MCF 10A (cell line): ENCODE results near the gene RHOT2. TPM values are rescaled to one million over a fixed set of nuclear protein-coding genes. Genes with fewer than 3 reads are reported as not detected.

Experiments used
- BruUV-seq: library from RNA; stranded (reverse); fragments of 400-500 nt; replicated peaks from 2 replicates; lab custom pipeline; 2021; lab: Mats Ljungman, UMichigan
- CTCF ChIA-PET: fragments of 300-600 bp; sonication (Branson Sonifier 250); formaldehyde crosslinking; extraction: SDS; loops from one replicate; lab custom pipeline; 2021; ENCODE audit warnings: antibody characterized with exemption, inconsistent platforms; lab: Yijun Ruan, JAX
- POLR2A ChIA-PET: fragments of 300-600, 350-650 bp; sonication (Branson Sonifier 250); formaldehyde crosslinking; extraction: SDS; loops from one replicate; lab custom pipeline; 2020; ENCODE audit warnings: antibody characterized with exemption, inconsistent platforms; lab: Yijun Ruan, JAX
- DNase-seq: peaks from one replicate; pipeline ENCODE4 v3.0.0-alpha.2; 2018; ENCODE audit not compliant: unreplicated experiment
- H3K27ac Mint-ChIP-seq: one replicate; pipeline ENCODE4 v1.8.0; 2022; ENCODE audit warnings: mild to moderate bottlenecking, low read depth, mixed read lengths; ENCODE audit not compliant: unreplicated experiment
- H3K27me3 Mint-ChIP-seq: one replicate; pipeline ENCODE4 v1.8.0; 2022; ENCODE audit warnings: mixed read lengths; ENCODE audit not compliant: insufficient read depth, unreplicated experiment
- H3K36me3 Mint-ChIP-seq: one replicate; pipeline ENCODE4 v1.8.0; 2022; ENCODE audit warnings: mild to moderate bottlenecking, moderate library complexity, mixed read lengths; ENCODE audit not compliant: insufficient read depth, unreplicated experiment
- H3K4me1 Mint-ChIP-seq: one replicate; pipeline ENCODE4 v1.8.0; 2022; ENCODE audit warnings: mixed read lengths; ENCODE audit not compliant: insufficient read depth, unreplicated experiment
- H3K4me3 Mint-ChIP-seq: one replicate; pipeline ENCODE4 v1.8.0; 2022; ENCODE audit warnings: mild to moderate bottlenecking, moderate library complexity, mixed read lengths; ENCODE audit not compliant: unreplicated experiment
- H3K9me3 Mint-ChIP-seq: one replicate; pipeline ENCODE4 v1.8.0; 2022; ENCODE audit warnings: mixed read lengths; ENCODE audit not compliant: unreplicated experiment
- intact Hi-C: fragments of 100-400 bp; cut with micrococcal nuclease; formaldehyde crosslinking; loops from 2 replicates; pipeline ENCODE4 v1.14.1; 2022
- total RNA-seq: library from RNA; stranded (reverse); gene quantifications from 2 replicates; pipeline ENCODE4 v1.2.3, GENCODE V29; 2022
- TF ChIP-seq, protein P1 (sequence below): fragments of 200-600 bp; IDR thresholded peaks from one replicate; pipeline ENCODE4 v1.8.0; 2022; ENCODE audit warnings: antibody characterized with exemption, mild to moderate bottlenecking; ENCODE audit not compliant: unreplicated experiment

RHOT2 gene
- total RNA-seq, 1 experiment from 2014 or later = 118 TPM

DNA sequence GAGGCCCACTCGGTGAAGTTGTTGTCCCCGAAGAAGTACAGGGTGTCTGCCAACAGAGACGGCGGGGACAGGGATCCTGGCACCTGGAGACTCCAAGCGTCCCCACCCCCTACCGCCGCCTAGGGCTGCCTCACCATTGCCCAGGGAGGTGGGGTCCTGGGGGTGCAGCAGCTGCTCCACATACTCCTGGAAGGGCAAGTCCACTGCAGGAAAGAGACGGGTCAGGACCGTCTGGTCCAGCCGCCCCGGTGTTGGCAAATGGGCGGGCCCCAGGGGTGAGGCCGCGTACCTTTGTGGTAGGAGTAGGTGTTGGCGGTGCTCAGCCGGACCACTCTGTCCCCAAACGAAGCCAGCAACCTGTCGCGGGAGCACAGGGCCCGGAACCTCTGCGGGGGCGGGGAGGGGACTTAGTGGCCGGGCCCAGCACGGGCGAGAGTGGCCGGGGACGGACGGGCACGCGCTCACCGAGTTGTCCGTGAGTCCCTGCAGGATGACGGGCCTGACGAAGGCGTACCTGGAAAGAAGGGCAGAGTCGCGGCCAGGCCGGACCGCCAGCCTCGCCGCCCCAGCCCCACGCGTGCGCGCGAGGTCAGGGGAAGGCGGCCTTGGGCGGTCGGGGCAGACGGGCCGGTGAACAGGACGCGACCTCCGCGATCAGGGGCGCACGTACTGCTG lies 15.6 kb downstream of the RHOT2 start:
- CTCF ChIA-PET = interaction anchor here (0.6 kb wide), 1 partner anchor 31 kb away, joined by 3 read pairs; no protein-coding TSS in a partner anchor
- peak overlapping the region; percentile 76 for H3K4me3 Mint-ChIP-seq
- DNase-seq = peak; percentile 36

DNA sequence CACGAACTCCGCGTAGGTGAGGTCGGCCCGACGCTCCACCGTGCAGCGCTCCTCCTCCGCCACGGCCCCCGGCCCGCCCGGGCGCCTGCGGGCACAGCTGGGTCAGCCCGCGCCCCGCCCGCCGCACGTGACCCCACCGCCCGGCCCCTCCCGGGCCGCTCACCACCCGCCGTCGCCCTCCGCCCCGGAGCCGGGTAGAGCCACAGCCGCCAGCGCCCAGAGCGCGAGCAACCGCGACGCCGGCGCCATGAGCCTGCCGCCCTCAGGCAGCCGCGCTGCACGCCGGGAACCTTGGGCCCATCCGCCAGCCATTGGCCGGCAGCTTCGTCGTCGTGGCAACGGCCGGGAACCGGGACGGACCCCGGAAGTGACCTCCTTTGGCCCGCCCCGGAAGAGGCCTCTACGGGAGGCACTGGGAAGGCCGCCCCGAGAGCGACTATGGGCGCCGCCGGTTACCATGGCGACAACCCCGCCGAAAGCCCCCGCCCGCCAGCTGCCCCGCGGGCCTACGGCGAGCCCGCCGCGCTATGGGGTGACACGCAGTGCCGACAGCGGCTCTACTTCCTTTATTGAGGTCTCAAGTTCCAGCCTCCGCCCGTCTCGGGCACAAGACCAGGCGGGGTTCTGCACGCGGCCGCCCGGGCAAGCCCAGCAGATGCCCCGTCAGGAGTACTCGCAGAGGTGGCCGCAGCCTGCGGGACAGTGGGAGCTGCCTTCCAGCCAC lies 16.3 kb downstream of the RHOT2 start, which contains the start of gene JMJD8:
Gene JMJD8, minus strand, starts transcription at position 264 of the 724 bp plus-strand sequence. Its CDS starts 15 bp downstream, at position 249.
- Mint-ChIP-seq H3K4me1 (peaks cover 6% of the 10 kb centered on the region), H3K36me3 (peaks cover 62% of the 10 kb centered on the region), H3K9me3 (no peaks in the 10 kb centered on the region), H3K4me3 (peak within 1 kb of the TSS; percentile 76), H3K27ac (peak within 1 kb of the TSS; percentile 61), H3K27me3 (no peaks in the 10 kb centered on the region)
- peak; percentile 95 for DNase-seq
- POLR2A ChIA-PET = interaction anchor here (0.6 to 2.9 kb wide), 20 partner anchors 9 to 104 kb away, joined by 3 to 16 read pairs (median 3); partner anchors contain the start of genes ANTKMT, CHTF18, METTL26 and RHBDL1
- CTCF ChIA-PET = interaction anchor here (0.8 kb wide), 1 partner anchor 31 kb away, joined by 3 read pairs; the partner anchor contains the start of gene METRN
- intact Hi-C loops = no loop called here
- TF ChIP-seq, protein P1, sequence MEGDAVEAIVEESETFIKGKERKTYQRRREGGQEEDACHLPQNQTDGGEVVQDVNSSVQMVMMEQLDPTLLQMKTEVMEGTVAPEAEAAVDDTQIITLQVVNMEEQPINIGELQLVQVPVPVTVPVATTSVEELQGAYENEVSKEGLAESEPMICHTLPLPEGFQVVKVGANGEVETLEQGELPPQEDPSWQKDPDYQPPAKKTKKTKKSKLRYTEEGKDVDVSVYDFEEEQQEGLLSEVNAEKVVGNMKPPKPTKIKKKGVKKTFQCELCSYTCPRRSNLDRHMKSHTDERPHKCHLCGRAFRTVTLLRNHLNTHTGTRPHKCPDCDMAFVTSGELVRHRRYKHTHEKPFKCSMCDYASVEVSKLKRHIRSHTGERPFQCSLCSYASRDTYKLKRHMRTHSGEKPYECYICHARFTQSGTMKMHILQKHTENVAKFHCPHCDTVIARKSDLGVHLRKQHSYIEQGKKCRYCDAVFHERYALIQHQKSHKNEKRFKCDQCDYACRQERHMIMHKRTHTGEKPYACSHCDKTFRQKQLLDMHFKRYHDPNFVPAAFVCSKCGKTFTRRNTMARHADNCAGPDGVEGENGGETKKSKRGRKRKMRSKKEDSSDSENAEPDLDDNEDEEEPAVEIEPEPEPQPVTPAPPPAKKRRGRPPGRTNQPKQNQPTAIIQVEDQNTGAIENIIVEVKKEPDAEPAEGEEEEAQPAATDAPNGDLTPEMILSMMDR = no peak
- no TSS peak for BruUV-seq

More for the DNA sequence above, 15.6 kb downstream of the RHOT2 start:
- peaks cover 6% of the 10 kb centered on the region for H3K4me1 Mint-ChIP-seq
- POLR2A ChIA-PET = interaction anchor here (0.7 to 2.9 kb wide), 22 partner anchors 8 to 105 kb away, joined by 3 to 16 read pairs (median 4); partner anchors contain the start of genes ANTKMT, CHTF18, METTL26 and RHBDL1
- no peaks in the 10 kb centered on the region for H3K9me3 Mint-ChIP-seq
- peak overlapping the region; percentile 61 for H3K27ac Mint-ChIP-seq
- TF ChIP-seq, protein P1 = no peak
- intact Hi-C loops = no loop called here
- H3K27me3 Mint-ChIP-seq = no peaks in the 10 kb centered on the region
- H3K36me3 Mint-ChIP-seq = peaks cover 61% of the 10 kb centered on the region
- BruUV-seq = no TSS peak

DNA sequence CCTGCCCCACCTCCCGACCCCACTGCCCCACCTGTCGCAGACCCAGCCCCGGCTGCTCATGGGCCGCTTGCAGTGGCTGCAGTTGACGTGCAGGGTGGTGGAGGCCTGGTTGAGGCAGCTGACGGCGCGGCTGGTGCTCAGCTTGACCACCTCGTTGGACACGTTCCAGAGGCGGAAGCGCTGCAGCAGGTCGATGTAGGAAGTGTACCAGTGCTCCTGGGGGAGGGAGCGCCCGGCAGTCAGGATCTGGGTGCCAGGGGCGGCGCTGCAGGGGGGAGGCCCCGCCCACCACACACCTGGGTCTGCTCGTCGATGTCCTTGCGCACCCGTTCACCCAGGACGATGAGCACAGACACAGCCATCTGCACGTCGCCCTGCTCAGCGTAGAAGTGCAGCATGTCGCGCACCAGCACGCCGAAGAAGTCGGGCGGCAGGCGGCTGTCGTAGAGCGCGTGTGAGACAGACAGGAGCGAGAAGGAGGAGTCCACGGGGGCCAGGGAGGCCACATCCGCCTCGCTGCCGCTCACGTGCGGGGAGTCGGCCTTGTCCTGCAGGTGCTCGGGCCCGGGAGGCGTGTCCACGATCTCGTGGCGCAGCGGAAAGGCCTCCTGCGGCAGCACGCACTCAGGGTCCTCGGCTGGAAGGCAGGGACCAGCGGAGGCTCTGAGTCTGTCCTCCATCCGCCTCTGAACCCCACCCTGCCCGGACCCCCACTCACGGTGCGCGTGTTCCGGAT lies 17.2 kb downstream of the RHOT2 start:
- ChIA-PET POLR2A (interaction anchor here (0.6 to 2.9 kb wide), 11 partner anchors 8 to 92 kb away, joined by 3 to 16 read pairs (median 8); partner anchors contain the start of genes METTL26, RHBDL1 and WDR90), CTCF (interaction anchor here (0.6 to 0.8 kb wide), 3 partner anchors 9 to 83 kb away, joined by 3 read pairs; partner anchors contain the start of gene METRN)
- Mint-ChIP-seq H3K27ac (peak overlapping the region; percentile 61), H3K9me3 (no peaks in the 10 kb centered on the region), H3K36me3 (peaks cover 64% of the 10 kb centered on the region), H3K27me3 (no peaks in the 10 kb centered on the region), H3K4me1 (peaks cover 6% of the 10 kb centered on the region), H3K4me3 (peak overlapping the region; percentile 76)
- no TSS peak for BruUV-seq
- TF ChIP-seq, protein P1 = no peak
- intact Hi-C loops = no loop called here
- no peak for DNase-seq
